Middle frontal gyrus (tissue), 1 donor: ENCODE measurements around the gene CDH18.
A peak's percentile ranks its signal among the peaks of the same experiment; 100 is the strongest.
"Not testable (repeated sequence)": the region's sequence is repeated elsewhere in the genome, so short reads cannot be mapped to it uniquely, and the experiment has no call there.

Source experiments
- DNase-seq: peaks from one replicate; pipeline ENCODE4 v3.0.0-alpha.2; 2015; ENCODE audit warnings: low spot score; ENCODE audit errors: extremely low spot score

CDH18 gene

DNA sequence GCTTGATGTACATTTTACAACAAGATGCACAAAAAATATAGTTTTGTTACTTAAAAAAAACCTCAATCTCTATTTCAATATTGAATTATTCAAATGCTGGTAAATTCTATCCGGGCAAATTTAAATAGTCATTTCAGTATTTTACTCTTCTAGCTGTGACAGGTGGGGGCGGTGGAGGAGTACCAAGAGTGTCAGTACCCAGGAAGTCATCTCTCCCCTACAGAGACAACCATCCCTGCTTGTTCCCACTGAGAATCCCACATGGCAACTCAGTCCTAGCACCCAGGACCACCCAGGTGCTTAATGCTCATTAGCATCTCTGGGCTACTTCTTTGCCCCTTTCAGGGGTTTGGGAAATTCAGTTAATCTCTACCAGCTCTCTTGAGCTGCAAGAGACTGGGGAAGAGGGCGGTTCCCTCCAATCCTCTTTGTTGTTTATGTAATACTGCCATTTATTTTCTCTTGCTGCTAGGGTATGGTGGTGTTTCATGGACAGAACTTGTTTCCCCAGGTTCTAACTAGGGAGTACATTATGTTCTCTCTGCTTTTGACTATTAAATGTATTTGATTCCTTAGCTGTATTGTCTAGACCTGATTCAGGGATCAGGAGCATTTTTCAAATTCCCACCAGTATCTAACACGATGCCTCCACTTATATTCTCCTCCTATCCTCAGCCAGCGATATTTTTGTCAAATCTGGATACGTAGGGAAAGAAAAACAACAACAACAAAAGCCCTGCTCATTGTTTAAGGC lies 122.5 kb downstream of the CDH18 start:
- DNase-seq: no peak

DNA sequence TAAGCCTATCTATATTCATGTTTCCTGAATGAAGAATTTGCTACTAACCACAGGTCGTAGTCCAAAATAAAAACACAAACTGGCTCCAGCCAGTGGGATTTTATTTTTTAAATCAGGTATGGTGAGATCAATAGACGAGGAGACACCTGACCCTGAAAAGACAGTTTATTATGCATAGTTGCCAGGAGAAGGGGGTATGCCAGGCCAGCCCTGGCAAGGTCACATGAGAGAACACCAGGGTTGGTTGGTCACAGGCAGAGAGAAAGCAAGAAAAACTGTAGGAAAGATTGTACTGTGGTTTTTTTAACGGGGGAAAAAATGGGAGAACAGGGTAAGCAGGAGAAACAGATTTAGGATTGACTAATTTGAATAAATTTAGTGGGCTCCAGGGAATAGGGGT lies 125.3 kb downstream of the CDH18 start:
- DNase-seq: no peak

DNA sequence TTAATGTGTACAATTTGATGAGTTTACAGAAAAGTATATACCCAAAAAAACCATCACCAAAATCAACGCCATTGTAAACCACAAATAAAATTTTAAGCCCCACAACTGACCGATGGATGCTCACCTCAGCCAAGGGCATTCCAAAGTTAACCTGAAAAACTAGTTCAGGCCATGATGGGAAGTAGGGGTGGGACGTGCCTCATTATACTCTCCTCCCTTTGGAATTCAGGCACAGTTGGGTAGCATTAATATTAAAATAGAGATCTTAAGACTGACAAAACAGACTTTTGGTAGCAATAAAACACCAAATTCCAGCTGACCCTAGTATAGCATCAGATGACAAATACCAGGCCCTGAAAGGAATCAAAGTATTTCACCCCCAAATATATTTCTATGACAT lies 129.0 kb downstream of the CDH18 start:
- no peak for DNase-seq

DNA sequence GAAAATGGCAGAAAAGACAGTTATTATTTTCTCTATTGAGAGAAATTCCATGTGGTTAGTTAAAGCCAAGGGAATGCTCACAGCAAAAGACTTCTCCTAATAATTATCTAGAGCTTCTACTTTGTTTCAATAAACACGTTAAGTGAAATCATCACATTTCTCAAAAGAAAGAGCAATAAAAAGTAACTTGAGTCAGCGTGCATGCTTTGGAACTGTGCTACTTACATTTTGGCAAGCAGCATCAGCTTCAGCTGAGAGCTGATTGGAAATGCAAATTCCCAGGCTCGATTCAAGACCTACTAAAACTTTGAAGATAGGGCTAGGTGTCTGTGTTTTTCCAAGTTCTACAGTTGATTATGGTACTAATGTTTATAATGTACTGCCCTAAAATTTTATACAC lies 132.1 kb downstream of the CDH18 start:
- no peak for DNase-seq

DNA sequence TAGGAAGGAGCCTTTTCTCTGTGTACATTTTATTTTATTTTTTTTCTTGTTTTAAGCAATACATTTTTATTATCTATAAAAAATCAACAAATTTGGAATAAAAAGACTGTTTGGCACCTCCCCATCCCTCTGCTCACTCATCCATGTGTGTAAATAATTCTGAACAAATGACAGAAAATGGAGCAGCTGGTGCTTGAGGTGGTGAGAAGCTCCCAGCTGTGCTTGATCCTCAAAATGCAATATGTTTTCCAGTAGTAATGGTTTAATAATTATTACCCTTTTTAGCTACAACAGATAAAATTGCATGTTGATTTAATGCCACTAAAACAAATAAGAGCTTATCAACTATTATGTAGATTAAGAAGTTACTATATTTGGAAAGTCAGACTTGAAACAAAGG lies 132.5 kb downstream of the CDH18 start:
- no peak for DNase-seq

DNA sequence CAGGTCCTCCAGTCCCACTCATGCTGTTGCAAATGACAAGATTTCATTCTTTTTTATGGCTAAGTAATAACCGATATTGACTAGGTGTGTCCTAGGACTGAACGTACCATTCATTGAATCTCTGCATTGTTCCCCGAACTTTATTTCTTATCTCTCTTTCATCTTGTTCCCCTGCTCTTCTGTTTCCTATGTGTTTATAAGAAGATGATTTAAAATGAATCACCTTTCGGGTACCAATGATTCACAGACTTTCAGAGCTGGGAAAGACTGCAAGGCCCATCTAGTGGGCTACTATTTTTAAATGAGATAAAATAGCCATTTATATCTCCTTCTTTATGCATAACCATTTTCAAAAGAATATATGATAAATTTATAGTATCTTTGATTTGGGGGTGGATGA lies 133.0 kb downstream of the CDH18 start:
- DNase-seq: no peak

DNA sequence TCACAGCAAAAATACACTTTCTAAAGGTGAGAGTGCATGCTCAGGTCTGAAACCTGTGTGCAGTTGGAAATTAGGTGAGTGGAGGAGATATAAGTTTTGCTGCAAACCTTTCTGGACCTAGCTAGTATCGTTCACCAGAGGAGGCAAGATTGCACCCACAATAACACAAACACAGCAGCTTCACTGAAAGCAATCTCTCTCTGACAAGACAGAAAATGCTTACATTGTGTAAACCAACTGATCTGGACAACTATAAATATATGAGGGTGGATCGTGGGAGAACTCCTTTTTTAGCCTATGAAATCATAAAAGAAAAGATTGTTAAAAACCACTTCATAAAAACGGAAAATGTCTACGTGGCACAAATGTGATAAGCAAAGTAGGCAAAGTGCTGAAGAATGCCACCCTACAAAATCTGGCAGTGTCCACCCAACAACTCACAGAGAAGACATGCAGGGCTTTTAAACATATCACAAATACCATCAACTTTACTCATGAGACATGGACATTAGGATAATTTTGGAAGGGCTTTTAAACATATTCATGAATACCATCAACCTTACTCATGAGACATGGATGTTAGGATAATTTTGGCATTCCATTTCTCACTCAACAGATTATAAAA lies 134.3 kb downstream of the CDH18 start:
- DNase-seq: no peak

DNA sequence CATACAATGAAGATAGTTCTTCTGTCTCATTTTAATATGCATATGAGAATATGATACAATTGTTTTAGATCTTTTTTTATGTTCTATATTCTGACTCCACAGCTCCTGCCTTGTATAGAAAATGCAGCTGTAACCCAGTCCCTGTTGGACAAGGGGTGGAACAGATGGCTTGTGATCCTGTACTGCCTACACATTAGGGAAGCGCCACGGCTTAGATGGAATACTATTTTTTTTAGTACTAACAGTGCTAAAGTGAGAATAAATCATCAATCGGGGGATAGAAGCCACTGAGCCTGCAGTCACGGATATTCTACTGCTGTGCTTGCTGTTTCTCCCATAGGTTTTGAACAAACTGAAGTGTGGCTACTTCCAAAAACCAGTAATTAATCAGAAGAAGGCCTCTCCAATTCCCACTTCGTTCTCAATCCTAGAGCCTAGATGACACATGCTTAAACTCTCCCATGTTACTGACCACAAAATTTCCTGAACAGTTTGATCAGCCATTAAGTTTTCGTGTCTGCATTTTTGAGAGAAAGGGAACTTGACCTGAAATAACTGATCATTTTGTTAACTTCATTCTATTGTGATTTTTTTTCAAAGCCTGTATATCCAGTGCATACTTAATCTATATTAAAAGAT lies 150.3 kb downstream of the CDH18 start:
- DNase-seq: peak; percentile 49

DNA sequence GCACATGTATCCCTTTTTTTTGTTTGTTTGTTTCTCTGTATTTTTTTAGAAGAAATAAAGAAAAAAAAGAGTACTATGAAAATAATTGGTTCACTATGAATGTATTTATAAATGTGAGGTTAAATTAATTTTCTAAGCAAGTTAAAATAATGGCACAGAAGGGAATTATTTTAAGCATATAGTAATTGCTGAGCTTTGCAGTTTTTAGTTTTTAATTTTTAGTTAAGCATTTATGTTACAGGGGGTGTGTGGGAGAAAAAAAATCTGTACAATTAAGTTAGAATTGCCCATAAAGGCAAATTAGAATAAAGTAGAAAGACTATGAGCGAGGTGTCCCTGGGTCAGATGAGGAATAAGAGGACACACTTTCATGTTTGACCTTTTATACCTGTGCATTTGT lies 152.6 kb downstream of the CDH18 start:
- no peak for DNase-seq

DNA sequence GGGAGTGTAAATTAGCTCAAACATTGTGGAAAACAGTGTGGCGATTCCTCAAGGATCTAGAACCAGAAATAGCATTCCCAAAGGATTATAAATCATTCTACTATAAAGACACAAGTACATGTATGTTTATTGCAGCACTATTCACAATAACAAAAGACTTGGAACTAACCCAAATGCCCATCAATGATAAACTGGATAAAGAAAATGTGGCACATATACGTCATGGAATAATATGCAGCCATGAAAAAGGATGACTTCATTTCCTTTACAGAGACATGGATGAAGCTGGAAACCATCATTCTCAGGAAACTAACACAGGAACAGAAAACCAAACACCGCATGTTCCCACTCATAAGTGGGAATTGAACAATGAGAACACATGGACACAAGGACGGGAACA lies 175.3 kb downstream of the CDH18 start:
- not testable (repeated sequence) for DNase-seq

DNA sequence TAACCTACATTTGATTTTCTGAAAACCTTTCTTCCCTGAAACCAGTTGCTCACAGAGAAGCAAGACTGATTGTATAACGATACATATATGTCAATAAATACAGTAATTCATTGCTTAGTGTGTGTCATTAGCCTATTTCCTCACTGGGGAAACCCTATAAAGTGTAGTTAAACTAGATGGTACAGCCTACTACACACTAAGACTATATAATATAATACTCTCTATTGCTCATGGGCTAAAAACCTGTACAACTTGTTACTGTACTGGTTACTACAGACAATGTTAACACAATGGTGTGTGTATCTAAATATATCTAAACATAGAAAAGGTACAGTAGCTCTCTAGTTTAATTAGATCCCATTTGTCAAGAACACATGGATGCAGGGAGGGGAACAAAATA lies 181.2 kb downstream of the CDH18 start:
- no peak for DNase-seq

DNA sequence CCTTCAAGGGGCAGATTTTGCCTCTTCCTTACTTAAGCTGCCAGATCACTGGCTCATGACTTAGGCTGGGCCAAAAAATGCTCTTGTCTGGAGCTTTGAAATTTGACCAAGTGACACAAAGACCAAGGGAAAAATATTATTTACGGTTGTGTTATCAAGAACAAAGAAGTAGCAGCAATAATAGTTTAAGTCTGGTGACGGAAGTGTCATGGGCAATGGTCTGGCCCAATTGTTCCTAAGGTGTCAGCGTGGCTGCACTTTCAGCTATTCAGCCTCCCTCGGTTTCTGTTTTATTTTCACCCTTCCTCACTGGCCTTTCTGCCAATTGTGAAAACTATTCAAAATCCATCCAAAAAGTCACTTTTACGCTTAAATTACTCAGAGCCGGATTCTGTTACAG lies 185.3 kb downstream of the CDH18 start:
- DNase-seq: no peak

DNA sequence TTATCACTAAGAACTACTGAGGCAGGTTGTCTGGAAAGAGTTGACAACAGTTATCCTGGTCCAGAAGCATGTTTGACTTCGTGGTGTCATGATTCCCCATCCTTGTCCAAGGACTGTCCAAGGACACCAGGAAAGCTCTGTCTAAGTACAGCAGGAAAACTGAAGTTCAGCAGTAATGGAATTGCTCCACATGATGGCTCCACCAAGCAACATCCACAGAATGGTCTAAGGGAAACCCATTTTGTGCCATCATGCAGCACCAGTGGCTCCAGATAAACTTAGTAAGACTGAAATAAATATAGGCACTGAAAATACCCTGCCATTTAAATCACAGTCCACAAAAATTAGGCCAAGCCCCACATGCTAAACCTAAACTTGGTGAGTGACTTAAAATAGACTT lies 192.8 kb downstream of the CDH18 start:
- DNase-seq: no peak

DNA sequence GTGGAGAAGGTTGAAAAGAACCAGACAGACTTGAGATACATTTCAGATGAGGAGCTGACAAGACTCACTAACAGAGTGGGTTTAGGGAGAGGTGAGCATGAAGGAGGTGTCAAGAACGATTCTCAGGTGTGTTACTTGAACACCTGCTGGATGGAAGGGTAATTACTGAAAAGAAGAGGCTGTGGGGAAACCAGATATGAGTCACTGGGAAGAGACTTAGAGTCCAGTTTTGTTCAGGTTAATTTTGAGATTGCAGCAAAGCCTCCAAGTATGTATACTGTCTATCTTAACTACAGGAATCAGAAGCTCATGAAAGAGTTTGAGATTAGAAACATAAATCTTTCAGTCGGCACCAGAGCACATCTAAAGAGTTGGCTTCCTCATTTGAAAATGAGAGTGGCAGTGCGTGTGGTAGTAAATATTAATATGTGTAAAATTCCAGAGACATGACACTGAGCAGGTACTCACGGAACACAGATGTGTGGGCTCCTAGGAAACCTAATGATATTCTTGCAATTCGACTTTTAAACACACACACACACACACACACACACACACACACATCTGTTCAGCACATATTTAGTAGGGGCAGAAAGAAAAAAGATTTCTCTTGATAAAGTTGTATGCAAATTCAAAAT lies 197.1 kb downstream of the CDH18 start:
- DNase-seq: no peak

DNA sequence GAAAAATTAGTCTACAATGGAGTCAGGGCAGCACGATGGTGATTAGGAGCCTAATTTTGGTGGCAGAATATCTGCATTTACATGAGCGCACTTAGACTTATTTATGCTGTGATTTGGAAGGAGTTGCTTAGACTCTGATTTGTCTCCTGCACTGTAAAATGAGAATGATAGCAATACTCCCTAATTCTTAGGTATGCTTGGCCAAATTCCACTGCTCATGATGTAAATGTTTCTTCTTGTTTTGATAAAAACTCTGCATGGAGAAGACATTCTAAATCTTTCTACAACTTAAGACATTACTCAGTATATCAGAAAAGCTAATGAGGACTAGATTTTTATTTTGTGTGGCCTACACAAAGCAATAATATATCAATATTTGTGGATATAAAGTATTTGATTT lies 205.4 kb downstream of the CDH18 start:
- DNase-seq: no peak

DNA sequence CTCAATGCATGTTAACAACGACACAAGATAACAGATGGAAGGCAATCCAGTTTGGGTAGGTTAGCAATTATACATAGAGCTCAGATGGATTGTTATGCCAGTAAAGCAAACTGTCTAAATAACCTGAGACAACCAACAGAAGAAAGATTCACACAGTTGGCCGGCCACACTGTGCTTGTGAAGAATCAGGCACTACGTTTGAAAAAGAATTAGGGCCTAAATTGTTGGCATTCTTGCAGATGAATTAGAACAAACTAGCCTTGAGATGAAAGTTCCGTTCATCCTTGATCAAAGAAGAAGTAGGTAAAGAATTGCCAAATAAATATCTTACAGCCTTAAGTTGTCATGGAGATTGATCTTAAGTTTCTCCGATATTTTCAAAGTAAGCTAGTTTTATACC lies 210.6 kb downstream of the CDH18 start:
- DNase-seq: no peak

DNA sequence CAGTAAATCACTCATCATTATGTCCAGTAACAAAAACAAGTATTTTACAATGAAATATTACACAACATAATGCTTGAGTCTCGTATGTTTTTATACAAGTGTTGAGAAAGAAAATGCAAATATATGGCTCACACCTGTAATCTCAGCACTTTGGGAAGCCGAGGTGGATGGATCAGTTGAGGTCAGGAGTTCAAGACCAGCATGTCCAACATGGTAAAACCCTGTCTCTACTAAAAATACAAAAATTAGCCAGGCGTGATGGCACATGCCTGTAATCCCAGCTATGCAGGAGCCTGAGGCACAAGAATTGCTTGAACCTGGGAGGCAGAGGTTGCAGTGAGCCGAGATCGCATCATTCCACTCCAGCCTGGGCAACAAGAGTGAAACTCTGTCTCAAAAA lies 211.1 kb downstream of the CDH18 start:
- DNase-seq: not testable (repeated sequence)

DNA sequence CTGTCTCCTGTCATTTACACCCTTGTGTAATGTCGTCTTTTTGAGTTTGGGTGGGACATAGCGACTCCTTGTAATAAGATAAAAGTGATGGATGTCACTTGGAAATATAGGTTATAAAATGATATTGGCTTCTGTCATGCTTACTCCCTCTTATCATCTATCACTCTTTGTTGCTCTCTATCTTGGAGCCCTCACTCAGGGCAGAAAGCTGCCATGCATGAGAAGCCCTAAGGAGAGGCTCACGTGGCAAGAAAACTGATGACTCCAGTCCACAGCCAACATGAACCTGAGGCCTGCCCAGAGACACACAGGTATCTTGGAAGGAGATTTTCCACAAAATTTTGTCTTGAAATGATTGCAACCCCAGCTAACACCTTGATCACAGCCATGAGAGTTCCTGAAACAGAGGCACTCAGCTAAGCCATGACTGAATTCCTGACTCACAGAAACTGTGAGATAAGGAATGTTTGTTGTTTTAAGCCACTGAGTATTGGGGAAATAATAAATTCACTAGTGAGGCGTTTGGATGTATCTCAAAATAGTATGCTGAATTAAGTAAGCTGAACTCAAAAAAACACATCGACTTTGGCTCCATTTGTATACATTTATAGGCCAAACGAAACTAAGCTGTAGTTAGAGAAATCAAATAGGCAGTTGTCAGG lies 216.7 kb downstream of the CDH18 start:
- DNase-seq: no peak

DNA sequence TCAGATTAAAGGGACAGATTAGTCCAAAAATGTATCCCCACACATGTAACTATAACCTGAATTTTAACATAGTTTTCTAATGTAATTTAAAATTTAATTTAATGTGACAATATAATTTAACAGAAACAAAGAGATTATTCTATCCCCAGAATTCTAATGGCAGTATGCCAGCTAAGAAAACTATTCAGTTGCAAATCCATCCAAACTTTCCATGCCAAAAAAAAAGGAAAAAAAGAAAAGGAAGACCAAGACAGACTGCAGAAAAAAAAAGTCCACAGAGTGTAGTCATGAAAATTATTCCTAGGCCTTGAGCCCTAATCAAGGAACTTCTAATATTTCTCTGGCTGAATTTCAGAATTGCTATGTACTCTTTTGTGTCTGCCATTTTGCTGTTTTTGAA lies 217.6 kb downstream of the CDH18 start:
- no peak for DNase-seq

DNA sequence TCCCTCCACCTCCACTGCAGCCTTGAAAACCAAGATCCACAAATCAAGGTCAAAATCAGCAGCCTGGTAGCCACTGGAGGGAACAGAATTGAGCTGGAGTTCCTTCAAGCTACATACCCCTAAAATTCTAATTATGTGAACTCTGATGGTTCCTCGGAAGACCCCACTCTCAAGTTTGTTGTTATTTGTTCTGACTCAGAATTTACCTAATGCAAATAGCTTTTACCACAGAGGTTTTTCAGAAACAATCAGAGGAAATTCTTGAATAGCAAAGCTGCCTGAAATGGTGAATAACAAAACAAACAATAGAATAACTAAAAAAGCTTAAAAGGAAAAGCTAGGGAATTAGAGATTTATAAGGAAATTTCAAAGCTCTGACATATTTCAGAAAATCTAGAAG lies 220.0 kb downstream of the CDH18 start:
- no peak for DNase-seq

DNA sequence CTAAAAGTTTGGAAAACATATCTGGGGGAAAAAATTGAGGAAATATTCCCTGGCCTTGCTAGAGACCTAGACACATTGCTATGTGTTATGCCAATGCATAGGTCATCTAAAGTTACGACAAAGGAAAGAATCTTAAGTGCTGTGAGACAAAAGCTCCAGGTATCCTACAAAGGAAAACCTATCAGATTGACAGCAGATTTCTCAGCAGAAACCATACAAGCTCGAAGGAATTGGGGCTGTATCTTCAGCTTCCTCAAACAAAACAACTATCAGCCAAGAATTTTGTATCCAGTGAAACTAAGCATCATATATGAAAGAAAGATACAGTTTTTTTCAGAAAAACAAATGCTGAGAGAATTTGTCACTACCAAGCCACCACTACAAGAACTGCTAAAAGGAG lies 234.4 kb downstream of the CDH18 start:
- DNase-seq: no peak

DNA sequence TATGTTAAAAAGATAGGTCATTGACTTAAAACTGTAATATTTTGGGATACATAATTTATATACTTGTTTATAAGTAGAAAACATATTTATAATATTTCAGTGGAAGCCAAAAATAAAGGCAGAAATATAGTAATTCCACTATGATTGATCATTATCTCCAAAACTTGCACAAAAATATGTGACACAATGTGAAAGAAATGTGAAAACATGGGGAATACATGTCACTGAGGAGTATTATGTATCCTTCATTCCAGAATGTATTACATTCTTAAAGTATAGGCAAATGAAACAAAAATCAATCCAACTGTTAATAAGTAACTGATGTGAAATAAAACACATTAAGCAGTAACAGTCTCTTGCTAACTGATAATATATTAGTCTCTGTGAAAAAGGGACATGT lies 236.7 kb downstream of the CDH18 start:
- DNase-seq: no peak
